ENCODE results near the gene TMEM190. TPM values are rescaled to one million over a fixed set of nuclear protein-coding genes. Genes with fewer than 3 reads are reported as not detected.
A peak's percentile ranks its signal among the peaks of the same experiment; 100 is the strongest.

Gene TMEM190
- total RNA-seq, 1 experiment from 2014 or later: not detected

GRCh38 chr19:55355213-55355821, 21.3 kb upstream of the TMEM190 start:
- BruUV-seq (replicated peaks): no TSS peak
- no peak overlapping the region for H3K4me3 ChIP-seq
- H3F3A ChIP-seq (ENCODE audit: insufficient read depth, low read depth): peaks cover 36% of the 10 kb centered on the region
- peaks cover 39% of the 10 kb centered on the region for H3K4me1 ChIP-seq (replicated peaks; ENCODE audit: insufficient read depth)
- 0 out of 2 replicates have a peak overlapping the region, but pooled peaks have one; percentile 11 for H3K4me2 ChIP-seq
- H4K20me1 ChIP-seq (ENCODE audit: insufficient read depth): no peaks in the 10 kb centered on the region
- POLR2A ChIA-PET (ENCODE audit: unreplicated experiment): no interaction called here
- no peak overlapping the region for H3K27ac ChIP-seq
- H3K9me2 ChIP-seq (ENCODE audit: insufficient read depth): no peaks in the 10 kb centered on the region
- H2AFZ ChIP-seq: no peak overlapping the region
- peaks cover 5% of the 10 kb centered on the region for H3K27me3 ChIP-seq (ENCODE audit: insufficient read depth, low read depth)
- TF ChIP-seq EZH2 (IDR thresholded peaks at IDR 0.05; ENCODE audit: low read depth) (no peak), CTCF (conservative IDR thresholded peaks at IDR 0.05) (no peak)
- DNase-seq: no peak
- H3K36me3 ChIP-seq (ENCODE audit: low read depth): no peaks in the 10 kb centered on the region
- H3K79me2 ChIP-seq (ENCODE audit: low read depth): no peaks in the 10 kb centered on the region
- CTCF ChIA-PET: interaction anchor here (0.7 kb wide), 2 partner anchors 13 to 177 kb away, joined by 3 to 4 read pairs; no protein-coding TSS in a partner anchor
- no peaks in the 10 kb centered on the region for H3K9me3 ChIP-seq (ENCODE audit: insufficient read depth, low read depth)
- intact Hi-C loops (cut with micrococcal nuclease; ENCODE audit: unreplicated experiment): no loop called here

DNA sequence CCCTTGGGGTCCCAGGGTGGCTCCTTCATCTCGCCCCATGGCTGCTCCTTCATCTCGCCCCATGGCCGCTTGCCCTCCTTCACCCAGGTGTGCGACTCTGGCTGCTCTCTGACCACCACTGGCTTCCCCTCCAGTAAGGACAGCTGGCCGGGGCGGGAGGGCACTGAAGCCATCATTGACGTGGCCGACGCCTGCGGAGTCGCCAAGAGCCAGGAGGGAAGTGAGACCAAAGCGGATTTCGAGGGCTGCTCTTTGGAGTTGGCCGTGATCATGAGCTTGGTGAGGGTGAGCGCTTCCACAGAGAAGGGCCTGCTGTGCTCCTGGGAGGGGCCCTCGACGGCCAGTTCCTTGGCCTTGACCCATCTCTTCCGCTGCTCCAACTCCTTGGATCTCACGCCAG, 18.1 kb upstream of the TMEM190 start:
- peaks cover 13% of the 10 kb centered on the region for H3F3A ChIP-seq (ENCODE audit: insufficient read depth, low read depth)
- H4K20me1 ChIP-seq (ENCODE audit: insufficient read depth): no peaks in the 10 kb centered on the region
- no peak overlapping the region for H2AFZ ChIP-seq
- H3K27ac ChIP-seq: no peak overlapping the region
- no peaks in the 10 kb centered on the region for H3K9me3 ChIP-seq (ENCODE audit: insufficient read depth, low read depth)
- H3K4me3 ChIP-seq: no peak overlapping the region
- H3K27me3 ChIP-seq (ENCODE audit: insufficient read depth, low read depth): peaks cover 5% of the 10 kb centered on the region
- peaks cover 9% of the 10 kb centered on the region for H3K4me1 ChIP-seq (replicated peaks; ENCODE audit: insufficient read depth)
- TF ChIP-seq CTCF (conservative IDR thresholded peaks at IDR 0.05): no peak
- TF ChIP-seq EZH2 (IDR thresholded peaks at IDR 0.05; ENCODE audit: low read depth): no peak
- no peak overlapping the region for H3K4me2 ChIP-seq
- intact Hi-C loops (cut with micrococcal nuclease; ENCODE audit: unreplicated experiment): no loop called here
- DNase-seq: no peak
- H3K9me2 ChIP-seq (ENCODE audit: insufficient read depth): no peaks in the 10 kb centered on the region
- POLR2A ChIA-PET (ENCODE audit: unreplicated experiment): interaction anchor here (0.5 kb wide), 1 partner anchor 116 kb away, joined by 3 read pairs; no protein-coding TSS in a partner anchor
- CTCF ChIA-PET: no interaction called here
- no peaks in the 10 kb centered on the region for H3K36me3 ChIP-seq (ENCODE audit: low read depth)
- no TSS peak for BruUV-seq (replicated peaks)
- H3K79me2 ChIP-seq (ENCODE audit: low read depth): no peaks in the 10 kb centered on the region

- H3K36me3 ChIP-seq (ENCODE audit: low read depth): no peaks in the 10 kb centered on the region
- H3K9me3 ChIP-seq (ENCODE audit: insufficient read depth, low read depth): no peaks in the 10 kb centered on the region
- DNase-seq: no peak
- CTCF ChIA-PET: no interaction called here
- H3K4me3 ChIP-seq: no peak overlapping the region
- H3K79me2 ChIP-seq (ENCODE audit: low read depth): no peaks in the 10 kb centered on the region
- H3K9me2 ChIP-seq (ENCODE audit: insufficient read depth): no peaks in the 10 kb centered on the region
- peaks cover 6% of the 10 kb centered on the region; the same call in 1 of the 2 replicates for H3K4me1 ChIP-seq (replicated peaks; ENCODE audit: insufficient read depth)
- intact Hi-C loops (cut with micrococcal nuclease; ENCODE audit: unreplicated experiment): no loop called here
- BruUV-seq (replicated peaks): no TSS peak
- peaks cover 5% of the 10 kb centered on the region for H3K27me3 ChIP-seq (ENCODE audit: insufficient read depth, low read depth)
- no peak overlapping the region for H3K27ac ChIP-seq
- H2AFZ ChIP-seq: no peak overlapping the region
- POLR2A ChIA-PET (ENCODE audit: unreplicated experiment): interaction anchor here (0.5 kb wide), 1 partner anchor 116 kb away, joined by 3 read pairs; no protein-coding TSS in a partner anchor
- peaks cover 18% of the 10 kb centered on the region for H3F3A ChIP-seq (ENCODE audit: insufficient read depth, low read depth)
- TF ChIP-seq EZH2 (IDR thresholded peaks at IDR 0.05; ENCODE audit: low read depth) (no peak), CTCF (conservative IDR thresholded peaks at IDR 0.05) (no peak)
- H4K20me1 ChIP-seq (ENCODE audit: insufficient read depth): no peaks in the 10 kb centered on the region
- H3K4me2 ChIP-seq: no peak overlapping the region
Measured at GRCh38 chr19:55358943-55359908, 17.4 kb upstream of the TMEM190 start.

All from PC-9 (cell line).